Epithelial cell of esophagus (primary cell): ENCODE results near the gene USH2A.

Experiments
- DNase-seq: peaks from one replicate; pipeline ENCODE4 v3.0.0; 2010; ENCODE audit warnings: low read depth
- H3K4me3 ChIP-seq: 2 replicates; pipeline ENCODE4 v1.5.1; 2011; ENCODE audit warnings: mild to moderate bottlenecking, low read length, control low read depth
- TF ChIP-seq, protein P1 (sequence below): IDR thresholded peaks from 2 replicates; pipeline ENCODE4 v1.5.1; 2011; ENCODE audit warnings: low read depth, mild to moderate bottlenecking, low read length, control low read depth, inconsistent platforms; ENCODE audit not compliant: insufficient read depth; ENCODE audit errors: missing control alignments

USH2A gene

GRCh38 chr1:216051071-216051470, 372.2 kb downstream of the USH2A start:
- no peak for DNase-seq
- TF ChIP-seq, protein P1, sequence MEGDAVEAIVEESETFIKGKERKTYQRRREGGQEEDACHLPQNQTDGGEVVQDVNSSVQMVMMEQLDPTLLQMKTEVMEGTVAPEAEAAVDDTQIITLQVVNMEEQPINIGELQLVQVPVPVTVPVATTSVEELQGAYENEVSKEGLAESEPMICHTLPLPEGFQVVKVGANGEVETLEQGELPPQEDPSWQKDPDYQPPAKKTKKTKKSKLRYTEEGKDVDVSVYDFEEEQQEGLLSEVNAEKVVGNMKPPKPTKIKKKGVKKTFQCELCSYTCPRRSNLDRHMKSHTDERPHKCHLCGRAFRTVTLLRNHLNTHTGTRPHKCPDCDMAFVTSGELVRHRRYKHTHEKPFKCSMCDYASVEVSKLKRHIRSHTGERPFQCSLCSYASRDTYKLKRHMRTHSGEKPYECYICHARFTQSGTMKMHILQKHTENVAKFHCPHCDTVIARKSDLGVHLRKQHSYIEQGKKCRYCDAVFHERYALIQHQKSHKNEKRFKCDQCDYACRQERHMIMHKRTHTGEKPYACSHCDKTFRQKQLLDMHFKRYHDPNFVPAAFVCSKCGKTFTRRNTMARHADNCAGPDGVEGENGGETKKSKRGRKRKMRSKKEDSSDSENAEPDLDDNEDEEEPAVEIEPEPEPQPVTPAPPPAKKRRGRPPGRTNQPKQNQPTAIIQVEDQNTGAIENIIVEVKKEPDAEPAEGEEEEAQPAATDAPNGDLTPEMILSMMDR = no peak
- no peak overlapping the region for H3K4me3 ChIP-seq

DNA sequence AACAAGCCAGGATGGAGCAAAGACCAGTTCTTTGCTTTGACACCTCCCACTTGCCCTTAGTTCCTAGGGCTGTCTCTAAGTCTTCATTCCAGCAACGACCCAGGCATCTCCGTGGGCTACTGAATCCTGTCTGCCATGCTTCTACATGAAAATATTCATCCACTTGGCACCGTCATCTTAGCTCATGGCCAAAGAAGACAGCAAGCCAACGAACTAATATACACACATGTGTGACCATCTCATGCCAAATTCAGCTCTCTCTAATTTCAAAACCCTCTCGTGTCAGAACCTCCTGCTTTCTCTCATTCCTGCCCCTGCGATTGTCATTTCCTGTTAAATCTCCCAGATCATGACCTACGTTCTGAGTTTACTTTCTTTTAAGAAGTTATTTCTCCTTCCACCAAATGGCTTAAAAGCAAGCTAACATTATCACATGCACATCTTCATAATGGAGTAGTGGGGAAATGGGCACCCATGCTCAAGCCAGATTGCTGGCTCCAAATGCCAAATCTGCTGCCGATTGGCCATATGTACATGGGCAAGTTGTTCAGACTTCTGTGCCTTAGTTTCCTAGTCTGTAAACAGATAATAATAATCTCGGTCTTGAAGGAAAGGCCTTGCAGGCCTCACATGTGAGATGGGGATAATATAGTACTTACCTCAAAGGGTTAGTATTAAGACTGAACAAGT, 373.4 kb downstream of the USH2A start:
- no peak overlapping the region for H3K4me3 ChIP-seq
- no peak for DNase-seq
- TF ChIP-seq, protein P1 = no peak

GRCh38 chr1:216047811-216048572, 375.3 kb downstream of the USH2A start:
- TF ChIP-seq, protein P1 = no peak
- no peak overlapping the region for H3K4me3 ChIP-seq
- DNase-seq = no peak

DNA sequence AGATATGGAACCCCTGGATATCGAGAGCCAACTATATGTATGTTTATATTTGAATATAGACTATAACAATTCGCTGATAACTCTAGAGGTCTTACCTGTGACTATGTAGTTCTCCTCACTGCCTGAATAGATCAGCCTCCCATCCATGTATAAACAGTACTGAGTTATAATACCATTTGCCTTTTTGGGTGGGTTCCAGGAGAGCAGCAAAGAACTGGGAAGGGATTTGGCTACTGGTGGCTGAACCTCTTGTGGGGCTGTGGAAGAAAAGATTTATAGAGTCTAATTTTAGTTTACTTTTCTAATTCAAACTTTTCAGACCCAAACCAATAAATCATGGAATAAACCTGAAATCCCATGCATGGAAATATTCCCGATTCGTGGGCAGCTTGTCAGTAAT, 376.9 kb downstream of the USH2A start:
- H3K4me3 ChIP-seq = no peak overlapping the region
- no peak for DNase-seq
- TF ChIP-seq, protein P1 = no peak

DNA sequence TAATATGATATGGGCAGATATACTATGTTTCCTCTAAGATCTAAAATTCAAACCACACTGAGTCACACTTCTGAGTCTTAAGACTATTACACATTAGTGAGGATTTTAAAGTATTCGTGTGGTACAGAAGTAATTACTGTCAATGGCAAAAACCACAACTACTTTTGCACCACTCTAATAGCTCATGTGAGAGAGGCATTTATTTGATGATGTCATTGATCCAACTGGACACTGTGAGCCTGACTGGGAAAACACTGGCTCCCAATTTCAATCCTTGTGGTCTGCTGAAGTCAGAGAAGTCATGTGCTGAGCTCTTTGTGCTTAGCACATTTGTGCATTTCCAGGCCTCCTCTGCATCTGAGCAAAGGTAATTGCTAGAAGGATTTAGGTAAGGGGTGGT, 377.8 kb downstream of the USH2A start:
- peak; percentile 63 for DNase-seq
- TF ChIP-seq, protein P1 = no peak
- H3K4me3 ChIP-seq = no peak overlapping the region

DNA sequence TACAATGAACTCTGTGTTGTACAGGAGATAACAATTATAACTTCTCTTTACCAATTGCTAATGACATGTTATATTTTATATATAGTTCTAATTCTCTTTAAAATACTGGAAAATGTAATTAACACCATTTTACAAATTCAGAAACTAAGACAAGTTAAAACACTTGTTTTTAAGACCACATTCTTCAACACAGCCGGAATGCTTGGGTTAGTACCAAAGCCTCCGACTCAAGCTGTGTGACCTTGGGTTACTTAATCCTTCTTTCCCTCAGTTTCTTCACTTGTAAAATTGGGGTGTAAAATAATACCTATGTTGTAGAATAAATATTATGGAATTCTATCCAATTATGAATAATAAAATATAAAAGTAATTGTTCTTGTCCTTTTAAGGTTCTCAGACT, 378.7 kb downstream of the USH2A start:
- no peak for DNase-seq
- no peak overlapping the region for H3K4me3 ChIP-seq
- TF ChIP-seq, protein P1 = no peak

- DNase-seq = peak; percentile 19
- TF ChIP-seq, protein P1 = peak; percentile 29
- no peak overlapping the region for H3K4me3 ChIP-seq
Observed at GRCh38 chr1:216034506-216034905, 388.7 kb downstream of the USH2A start.
